ENCODE data around the gene LMCD1.

DNA sequence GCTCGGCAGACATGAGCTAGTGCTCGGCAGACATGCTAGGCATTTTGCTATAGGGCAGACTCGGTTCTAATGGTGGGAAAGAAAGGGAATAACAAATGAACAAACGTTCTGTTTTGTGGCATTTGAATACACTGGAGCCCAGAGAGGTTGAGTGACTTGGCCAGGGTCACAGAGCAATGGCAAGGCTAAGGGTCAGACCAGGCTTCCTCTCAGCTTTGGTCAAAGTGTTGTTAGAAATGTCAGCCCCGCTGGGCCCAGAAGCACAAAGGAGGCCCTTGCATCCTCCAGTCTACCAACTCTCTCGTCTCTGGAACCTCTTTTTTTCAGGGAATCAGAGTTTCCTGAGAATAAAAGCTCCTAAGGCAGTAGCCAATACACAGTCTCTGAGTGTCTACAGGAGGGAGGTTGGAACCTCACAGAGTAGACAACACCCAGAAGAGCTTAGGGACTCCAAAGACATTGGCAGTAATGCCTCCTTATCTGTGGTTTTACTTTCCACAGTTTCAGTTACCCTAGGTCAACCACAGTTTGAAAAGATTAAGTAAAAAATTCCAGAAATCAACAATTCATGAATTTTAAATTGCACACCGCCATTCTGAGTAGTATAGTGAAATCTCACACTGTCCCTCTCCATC is 95.7 kb downstream of the LMCD1 start:
- TF ChIP-seq, protein P1, sequence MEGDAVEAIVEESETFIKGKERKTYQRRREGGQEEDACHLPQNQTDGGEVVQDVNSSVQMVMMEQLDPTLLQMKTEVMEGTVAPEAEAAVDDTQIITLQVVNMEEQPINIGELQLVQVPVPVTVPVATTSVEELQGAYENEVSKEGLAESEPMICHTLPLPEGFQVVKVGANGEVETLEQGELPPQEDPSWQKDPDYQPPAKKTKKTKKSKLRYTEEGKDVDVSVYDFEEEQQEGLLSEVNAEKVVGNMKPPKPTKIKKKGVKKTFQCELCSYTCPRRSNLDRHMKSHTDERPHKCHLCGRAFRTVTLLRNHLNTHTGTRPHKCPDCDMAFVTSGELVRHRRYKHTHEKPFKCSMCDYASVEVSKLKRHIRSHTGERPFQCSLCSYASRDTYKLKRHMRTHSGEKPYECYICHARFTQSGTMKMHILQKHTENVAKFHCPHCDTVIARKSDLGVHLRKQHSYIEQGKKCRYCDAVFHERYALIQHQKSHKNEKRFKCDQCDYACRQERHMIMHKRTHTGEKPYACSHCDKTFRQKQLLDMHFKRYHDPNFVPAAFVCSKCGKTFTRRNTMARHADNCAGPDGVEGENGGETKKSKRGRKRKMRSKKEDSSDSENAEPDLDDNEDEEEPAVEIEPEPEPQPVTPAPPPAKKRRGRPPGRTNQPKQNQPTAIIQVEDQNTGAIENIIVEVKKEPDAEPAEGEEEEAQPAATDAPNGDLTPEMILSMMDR (IDR thresholded peaks at IDR 0.05), result no peak
- TF ChIP-seq POLR2A (IDR thresholded peaks at IDR 0.05), result no peak

All from body of pancreas (tissue), 4 donors.